Measurements from ENCODE around the gene WWOX.

DNA sequence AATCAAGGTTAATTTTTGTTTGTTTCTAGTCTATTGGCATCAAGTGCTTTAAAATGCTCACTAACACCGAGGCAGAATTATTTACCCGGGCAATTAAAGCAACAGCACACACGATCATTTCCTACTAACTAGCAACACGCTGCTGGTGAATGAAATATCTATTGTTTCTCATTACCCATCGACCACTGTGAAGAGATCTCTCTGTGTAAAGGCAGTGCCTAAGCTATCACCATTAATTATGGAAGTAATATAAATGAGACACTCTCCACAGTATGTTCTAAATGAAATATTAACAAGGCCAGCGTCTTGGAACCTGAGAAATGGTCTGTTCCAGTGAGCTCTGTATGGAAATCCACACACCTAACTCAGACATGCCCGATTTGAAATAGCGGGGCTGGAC is 1103.5 kb downstream of the WWOX start:
- TF ChIP-seq EZH2 (IDR thresholded peaks at IDR 0.05; ENCODE audit: borderline replicate concordance), result no peak
- TF ChIP-seq CTCF (IDR thresholded peaks at IDR 0.05; ENCODE audit: poor library complexity), result no peak

Data from hepatocyte (in vitro differentiated cells).